Thoracic aorta (tissue), 2 donors: Measurements from ENCODE around the gene EHMT2. TPM values are rescaled to one million over a fixed set of nuclear protein-coding genes. Genes with fewer than 3 reads are reported as not detected.
A peak's percentile ranks its signal among the peaks of the same experiment; 100 is the strongest.

Experiments used
- ATAC-seq: fragments of 150-250 bp; one replicate; pipeline ENCODE4 v1.8.0; 2017; ENCODE audit warnings: low read depth; ENCODE audit not compliant: insufficient number of reproducible peaks, low FRiP score
- DNase-seq: peaks from one replicate; pipeline ENCODE4 v3.0.0-alpha.2; 2020; ENCODE audit warnings: low spot score
- H3K27ac ChIP-seq, 2 donors: fragments of 200-600 bp; sonication (generic); 1 replicate in 1 of 2; 2 replicates in 1 of 2; pipeline ENCODE4 v1.5.1; 2016; ENCODE audit warnings: mild to moderate bottlenecking in 2 of 2, moderate library complexity in 2 of 2
- H3K27me3 ChIP-seq: fragments of 200-600 bp; sonication (generic); replicated peaks from 2 replicates; pipeline ENCODE4 v1.6.0; 2016; ENCODE audit warnings: mild to moderate bottlenecking; ENCODE audit not compliant: insufficient read depth
- H3K36me3 ChIP-seq: fragments of 200-600 bp; sonication (generic); one replicate; pipeline ENCODE4 v1.5.1; 2016
- H3K4me1 ChIP-seq, 2 donors: fragments of 200-600 bp; sonication (generic); 1 replicate in 1 of 2; 2 replicates in 1 of 2; pipeline versions ENCODE4 v1.5.1 to v1.6.0; 2016; ENCODE audit warnings: low read depth in 2 of 2, mild to moderate bottlenecking in 1 of 2; ENCODE audit not compliant: control insufficient read depth in 1 of 2
- H3K4me3 ChIP-seq: fragments of 200-600 bp; sonication (generic); 2 replicates; pipeline ENCODE4 v1.5.1; 2016; ENCODE audit warnings: mild to moderate bottlenecking
- H3K9me3 ChIP-seq: fragments of 200-600 bp; sonication (generic); 2 replicates; pipeline ENCODE4 v1.5.1; 2016
- total RNA-seq, 2 donors: library from RNA; depleted of rRNA; stranded (reverse); fragments of >200 nt; gene quantifications; one replicate each; pipeline versions ENCODE4 v1.1.0 to v1.2.3, GENCODE V29; 2016
- TF ChIP-seq, protein P1 (sequence below): fragments of 200-600 bp; sonication (generic); IDR thresholded peaks from one replicate; pipeline ENCODE4 v1.5.1; 2019; ENCODE audit warnings: antibody characterized with exemption

EHMT2 gene
- total RNA-seq, 2 donors from 2014 or later: 19.5 to 33.2 TPM

DNA sequence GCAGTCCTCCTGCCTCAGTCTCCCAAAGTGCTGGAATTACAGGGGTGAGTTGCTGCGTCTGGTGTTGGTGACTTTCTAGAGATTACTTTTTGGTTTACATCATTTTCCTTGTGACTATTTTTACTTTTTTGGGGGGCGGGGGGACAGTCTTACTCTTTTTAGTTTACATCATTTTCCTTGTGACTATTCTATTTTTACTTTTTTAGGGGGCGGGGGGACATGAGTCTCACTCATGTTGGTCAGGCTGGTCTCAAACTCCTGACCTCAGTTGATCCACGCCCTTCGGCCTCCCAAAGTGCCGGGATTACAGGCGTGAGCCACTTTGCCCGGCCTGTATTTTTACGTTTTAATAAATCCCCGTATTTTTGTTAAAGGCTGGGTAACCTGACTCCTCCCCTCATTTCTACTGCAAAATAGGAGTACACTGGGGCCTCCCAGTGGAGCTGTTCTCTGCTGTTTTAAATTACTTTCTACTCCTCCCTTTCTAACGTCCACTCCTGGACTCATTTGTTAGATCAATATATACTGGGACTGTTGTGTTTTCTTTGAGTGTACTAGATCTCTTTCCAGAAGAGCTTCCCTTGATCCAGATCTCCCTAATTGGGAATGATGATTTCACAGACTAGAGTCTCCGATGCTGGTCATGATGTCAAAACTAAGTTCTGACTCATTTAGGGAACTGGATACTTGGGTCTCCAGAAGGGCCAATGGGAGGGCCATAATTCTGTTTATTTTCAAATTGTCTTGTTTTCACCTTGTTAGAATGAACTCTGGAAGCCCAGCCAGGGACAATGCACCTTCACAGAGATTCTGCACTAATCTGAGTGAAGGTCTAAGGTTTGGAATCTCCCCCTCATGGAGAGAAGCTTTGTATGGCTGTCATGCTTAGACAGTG lies 60.8 kb downstream of the EHMT2 start:
- Histone ChIP-seq H3K27me3 (no peaks in the 10 kb centered on the region), H3K4me3 (peak overlapping the region; percentile 98), H3K36me3 (peaks cover 40% of the 10 kb centered on the region), H3K4me1 (peaks cover 35 to 46% of the 10 kb centered on the region in 2 donors), H3K27ac (peak overlapping the region; percentile 27 to 92), H3K9me3 (no peaks in the 10 kb centered on the region)
- DNase-seq (no peak), ATAC-seq (no peak)
- TF ChIP-seq, protein P1, sequence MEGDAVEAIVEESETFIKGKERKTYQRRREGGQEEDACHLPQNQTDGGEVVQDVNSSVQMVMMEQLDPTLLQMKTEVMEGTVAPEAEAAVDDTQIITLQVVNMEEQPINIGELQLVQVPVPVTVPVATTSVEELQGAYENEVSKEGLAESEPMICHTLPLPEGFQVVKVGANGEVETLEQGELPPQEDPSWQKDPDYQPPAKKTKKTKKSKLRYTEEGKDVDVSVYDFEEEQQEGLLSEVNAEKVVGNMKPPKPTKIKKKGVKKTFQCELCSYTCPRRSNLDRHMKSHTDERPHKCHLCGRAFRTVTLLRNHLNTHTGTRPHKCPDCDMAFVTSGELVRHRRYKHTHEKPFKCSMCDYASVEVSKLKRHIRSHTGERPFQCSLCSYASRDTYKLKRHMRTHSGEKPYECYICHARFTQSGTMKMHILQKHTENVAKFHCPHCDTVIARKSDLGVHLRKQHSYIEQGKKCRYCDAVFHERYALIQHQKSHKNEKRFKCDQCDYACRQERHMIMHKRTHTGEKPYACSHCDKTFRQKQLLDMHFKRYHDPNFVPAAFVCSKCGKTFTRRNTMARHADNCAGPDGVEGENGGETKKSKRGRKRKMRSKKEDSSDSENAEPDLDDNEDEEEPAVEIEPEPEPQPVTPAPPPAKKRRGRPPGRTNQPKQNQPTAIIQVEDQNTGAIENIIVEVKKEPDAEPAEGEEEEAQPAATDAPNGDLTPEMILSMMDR: no peak

DNA sequence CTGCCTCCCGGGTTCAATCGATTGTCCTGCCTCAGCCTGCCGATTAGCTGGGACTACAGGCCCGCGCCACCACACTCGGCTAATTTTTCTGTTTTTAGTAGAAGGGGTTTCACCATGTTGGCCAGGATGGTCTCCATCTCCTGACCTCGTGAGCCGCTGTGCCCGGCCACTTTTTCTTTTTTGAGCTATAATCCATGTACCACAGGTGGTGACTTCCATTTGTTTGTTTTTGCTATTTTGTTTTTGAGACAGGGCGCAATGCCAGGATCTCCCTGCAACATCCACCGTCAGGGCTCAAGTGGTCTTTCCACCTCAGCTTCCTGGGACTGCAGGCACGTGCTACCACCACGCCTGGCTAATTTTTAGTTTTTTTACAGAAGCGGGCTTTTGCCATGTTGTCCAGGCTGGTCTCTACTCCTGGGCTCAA lies 61.4 kb downstream of the EHMT2 start:
- Histone ChIP-seq H3K27me3 (no peaks in the 10 kb centered on the region), H3K27ac (peak overlapping the region; percentile 27 to 92), H3K36me3 (peaks cover 40% of the 10 kb centered on the region), H3K9me3 (no peaks in the 10 kb centered on the region), H3K4me3 (peak overlapping the region; percentile 98), H3K4me1 (peaks cover 41 to 52% of the 10 kb centered on the region in 2 donors)
- TF ChIP-seq, protein P1: no peak
- DNase-seq (no peak), ATAC-seq (no peak)

DNA sequence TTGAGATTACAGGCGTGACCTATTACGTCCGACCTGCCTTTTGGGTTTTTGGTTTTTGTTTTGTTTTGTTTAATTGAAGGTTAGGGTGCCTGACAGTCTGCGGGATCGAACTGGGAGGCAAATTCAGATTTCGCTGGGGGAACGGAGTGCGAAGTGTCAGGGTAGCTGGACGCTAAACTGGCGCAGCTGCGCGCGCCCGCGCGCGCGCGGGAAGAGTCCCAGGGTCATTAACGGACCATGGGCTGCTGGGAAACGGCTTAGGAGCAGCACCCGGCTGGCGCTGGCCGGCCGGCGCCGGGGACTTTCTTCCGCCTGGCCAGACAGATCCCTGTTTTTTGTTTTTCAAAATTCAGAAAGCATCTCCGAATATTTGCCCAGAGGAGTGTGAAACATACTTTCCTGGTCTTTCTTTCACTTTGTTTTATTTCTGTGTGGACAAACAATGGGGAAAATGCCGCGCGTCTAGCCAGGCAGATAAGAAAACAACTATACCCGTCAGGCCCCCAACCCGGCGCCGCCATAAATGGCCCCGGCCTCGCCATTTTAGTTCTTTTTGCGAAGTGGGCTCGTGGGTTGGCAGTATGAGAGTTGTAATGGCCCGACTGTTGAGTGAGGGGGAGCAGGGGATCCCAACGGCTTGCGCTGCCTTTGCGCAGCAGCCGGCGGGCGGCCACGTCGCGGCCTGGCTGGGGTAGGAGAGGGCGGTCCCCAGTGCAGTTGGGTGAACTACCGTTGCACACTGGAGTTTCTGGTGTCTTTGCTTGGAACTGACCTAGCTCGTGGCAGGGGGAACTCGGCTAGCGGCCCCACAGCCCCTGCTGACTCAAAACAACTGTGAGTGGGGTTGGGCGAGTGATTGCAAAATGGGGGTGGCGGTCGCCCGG lies 62.9 kb downstream of the EHMT2 start:
- H3K4me3 ChIP-seq: peak overlapping the region; percentile 98
- H3K27me3 ChIP-seq: no peaks in the 10 kb centered on the region
- peak overlapping the region; percentile 88 to 92 for H3K27ac ChIP-seq
- H3K36me3 ChIP-seq: peaks cover 26% of the 10 kb centered on the region
- ATAC-seq: peak; percentile 51
- TF ChIP-seq, protein P1: no peak
- no peak for DNase-seq
- peaks cover 44 to 57% of the 10 kb centered on the region in 2 donors for H3K4me1 ChIP-seq
- H3K9me3 ChIP-seq: no peaks in the 10 kb centered on the region

DNA sequence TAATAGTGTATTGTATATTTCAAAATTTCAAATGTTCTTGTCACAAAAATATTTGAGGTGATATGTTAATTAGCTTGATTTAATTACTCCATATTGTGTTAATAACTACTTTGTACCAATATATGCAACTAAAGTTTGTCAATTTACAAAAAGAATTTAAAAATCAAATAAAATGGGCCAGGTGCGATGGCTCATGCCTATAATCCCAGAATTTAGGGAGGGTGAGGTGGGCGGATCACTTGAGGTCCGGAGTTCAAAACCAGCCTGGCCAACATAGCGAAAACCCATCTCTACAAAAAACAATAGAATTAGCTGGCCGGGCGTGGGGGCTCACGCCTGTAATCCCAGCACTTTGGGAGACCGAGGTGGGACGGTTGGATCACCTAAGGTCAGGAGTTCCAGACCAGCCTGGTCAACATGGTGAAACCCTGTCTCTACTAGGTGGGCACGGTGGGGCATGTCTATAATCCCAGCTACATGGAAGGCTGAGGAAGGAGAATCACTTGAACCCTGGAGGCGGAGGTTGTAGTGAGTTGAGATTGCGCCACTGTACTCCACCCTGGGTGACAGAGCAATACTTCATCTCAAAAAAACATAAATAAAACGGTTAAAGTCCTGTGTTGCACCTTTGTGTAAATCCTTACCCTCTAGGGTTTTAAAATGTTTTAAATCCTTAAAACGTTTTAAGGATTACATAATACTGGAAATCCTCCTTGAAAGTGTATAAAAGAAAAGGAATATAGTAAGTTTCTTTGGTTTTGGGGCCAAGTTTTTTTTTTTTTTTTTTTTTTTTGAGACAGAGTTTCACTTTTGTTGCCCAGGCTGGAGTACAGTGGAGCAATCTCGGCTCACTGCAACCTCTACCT lies 65.9 kb downstream of the EHMT2 start:
- Histone ChIP-seq H3K36me3 (no peaks in the 10 kb centered on the region), H3K9me3 (no peaks in the 10 kb centered on the region), H3K4me3 (peak overlapping the region; percentile 91), H3K27me3 (no peaks in the 10 kb centered on the region), H3K4me1 (peaks cover 25 to 38% of the 10 kb centered on the region in 2 donors), H3K27ac (peak overlapping the region in 1 of 2 donors; percentile 76)
- no peak for ATAC-seq
- TF ChIP-seq, protein P1: no peak
- DNase-seq: no peak
